Activated CD4-positive, alpha-beta T cell treated with anti-CD3 and anti-CD28 coated beads, Interleukin-2, amount 50 U/mL, for 4 hours (primary cell): ENCODE results near the gene SUMF1.

Source experiments
- DNase-seq, 2 experiments: peaks; one replicate each; pipeline ENCODE4 v3.0.0-alpha.2; 2020

Gene SUMF1

DNA sequence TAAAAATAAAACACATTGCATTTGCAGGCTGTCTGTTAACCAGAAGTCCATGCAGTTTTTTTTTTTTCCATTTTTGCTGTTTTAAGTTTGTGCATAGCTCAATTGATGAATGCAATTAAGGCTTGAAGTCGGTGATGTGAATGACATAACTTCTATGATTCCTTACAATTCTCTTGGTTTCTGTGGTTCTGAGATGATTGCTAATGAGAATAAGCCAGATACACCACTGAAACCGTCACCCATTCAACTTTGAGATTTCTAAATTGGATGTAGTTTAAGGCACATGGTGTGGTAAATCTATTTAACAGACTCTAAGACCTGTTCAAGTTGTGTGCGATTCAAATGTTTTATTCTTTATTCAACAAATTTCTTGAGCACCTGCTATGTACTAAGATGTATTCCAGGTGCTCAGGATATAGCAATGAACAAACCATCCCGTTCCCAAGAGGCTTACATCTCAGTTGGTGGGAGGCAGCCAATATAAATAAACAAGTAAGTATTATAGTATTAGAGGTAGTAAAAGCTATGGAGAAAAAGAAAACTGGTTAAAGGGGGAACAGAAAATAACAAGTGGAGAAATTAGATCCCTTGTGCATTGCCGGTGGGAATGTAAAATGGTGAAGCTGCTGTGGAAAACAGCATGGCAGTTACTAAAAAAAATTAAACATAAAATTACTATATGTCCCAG, 30.1 kb upstream of the SUMF1 start:
- DNase-seq = no peak

DNA sequence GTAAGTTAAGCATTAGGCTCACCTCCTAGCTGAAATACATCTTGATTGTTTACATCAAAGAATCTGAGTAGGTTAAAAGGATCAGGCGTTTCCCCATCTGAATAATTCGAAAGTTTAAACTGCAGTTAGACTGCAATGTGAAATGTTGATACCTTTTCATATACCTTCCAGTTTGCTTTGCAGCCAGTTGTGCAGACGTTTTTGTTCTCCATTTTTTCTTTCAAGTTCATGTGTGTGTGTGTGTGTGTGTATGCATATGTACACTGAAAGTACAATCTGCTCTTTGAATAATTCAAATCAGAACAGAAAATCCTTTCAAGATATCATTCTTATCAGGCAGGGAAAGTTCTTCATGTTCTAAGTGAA, 29.0 kb upstream of the SUMF1 start:
- no peak for DNase-seq

GRCh38 chr3:4495294-4496086, 28.4 kb upstream of the SUMF1 start:
- no peak for DNase-seq

GRCh38 chr3:4494895-4495264, 27.8 kb upstream of the SUMF1 start:
- no peak for DNase-seq

GRCh38 chr3:4493941-4494894, 27.1 kb upstream of the SUMF1 start:
- peak in 1 of 2 experiments; percentile 6 for DNase-seq

DNA sequence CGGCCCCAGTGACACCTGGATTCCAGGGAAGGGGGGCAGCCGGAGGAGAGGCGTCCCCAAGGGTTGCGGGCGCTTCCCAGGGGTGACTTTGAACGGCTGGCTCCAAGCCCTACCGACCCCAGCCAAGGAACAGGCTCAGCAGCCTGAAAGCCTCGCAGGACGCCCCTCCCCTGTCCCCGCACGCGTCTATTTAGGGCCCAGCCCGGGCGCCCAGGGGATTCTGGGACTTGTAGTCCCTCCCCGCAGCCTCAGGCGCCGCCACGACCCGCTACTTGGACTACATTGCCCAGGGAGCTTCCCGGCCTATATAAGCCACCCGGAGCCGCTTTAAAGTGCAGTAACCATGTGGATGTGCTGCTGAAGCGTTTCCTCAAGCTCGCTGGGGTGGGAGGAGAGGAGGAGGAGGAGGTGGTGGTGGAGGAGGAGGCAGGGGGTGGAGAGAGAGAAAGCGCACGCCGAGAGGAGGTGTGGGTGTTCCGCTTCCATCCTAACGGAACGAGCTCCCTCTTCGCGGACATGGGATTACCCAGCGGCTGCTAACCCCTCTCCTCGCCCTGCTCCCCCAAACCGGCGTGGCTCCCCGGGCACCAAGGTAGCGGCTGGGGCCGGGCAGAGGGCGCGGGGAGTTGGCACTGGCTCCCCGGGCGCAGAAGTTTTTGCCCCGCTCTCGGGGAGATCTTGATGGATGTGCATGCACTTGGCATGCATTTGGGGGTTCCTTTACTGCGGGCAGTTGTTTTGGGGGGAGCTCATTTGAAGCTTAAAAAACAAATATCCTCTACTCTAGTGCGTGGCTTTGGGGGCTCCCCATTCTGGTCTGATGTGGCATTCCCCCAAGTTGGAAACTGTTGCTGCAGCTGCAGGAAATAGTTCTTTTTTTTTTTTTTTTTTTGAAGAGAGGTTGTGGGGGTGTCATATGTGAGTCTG, 26.2 kb upstream of the SUMF1 start, which contains the start of gene ITPR1:
TSS of gene ITPR1 (plus strand) at position 335 of the 927 bp plus-strand sequence. CDS start 23,144 bp downstream, outside the sequence.
- peak; percentile 99 for DNase-seq

- peak; percentile 30 to 35 for DNase-seq
These were observed 25.3 kb upstream of the SUMF1 start for GRCh38 chr3:4492208-4493013.

DNA sequence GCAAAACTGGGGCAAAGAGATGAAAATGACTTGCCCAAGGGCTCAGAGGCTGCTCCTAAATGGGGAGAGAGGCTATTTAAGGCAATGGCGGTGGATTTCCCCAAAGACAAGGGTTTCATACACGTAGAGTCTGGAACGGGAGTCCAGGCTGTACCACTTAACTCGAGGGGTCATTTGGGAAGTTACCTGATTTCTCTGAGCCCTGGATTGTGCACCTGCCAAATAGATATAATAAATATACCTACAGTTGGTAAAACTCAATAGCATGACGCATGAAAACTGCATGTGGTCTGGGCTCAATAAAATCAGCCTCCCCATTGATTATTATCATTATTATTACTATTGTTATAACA, 24.8 kb upstream of the SUMF1 start:
- no peak for DNase-seq

GRCh38 chr3:4478261-4478660, 11.2 kb upstream of the SUMF1 start:
- no peak for DNase-seq

DNA sequence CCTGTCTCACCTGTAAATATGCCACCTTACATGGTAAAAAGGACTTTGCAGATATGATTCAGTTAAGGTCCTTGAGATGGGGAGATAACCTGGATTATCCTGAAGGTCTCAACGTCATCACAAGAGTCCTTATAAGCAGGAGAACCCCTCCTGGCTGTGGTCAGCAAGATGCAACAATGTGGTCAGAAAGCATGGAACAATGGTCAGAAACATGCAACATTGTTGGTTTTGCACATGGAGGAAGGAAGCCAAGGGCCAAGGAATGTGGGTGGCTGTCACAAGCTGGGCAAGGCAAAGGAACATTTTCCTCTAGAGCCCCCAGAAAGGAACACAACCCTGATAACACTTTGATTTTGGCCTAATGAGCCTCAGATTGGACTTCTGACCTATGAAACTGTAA, 9.4 kb upstream of the SUMF1 start:
- DNase-seq = no peak

DNA sequence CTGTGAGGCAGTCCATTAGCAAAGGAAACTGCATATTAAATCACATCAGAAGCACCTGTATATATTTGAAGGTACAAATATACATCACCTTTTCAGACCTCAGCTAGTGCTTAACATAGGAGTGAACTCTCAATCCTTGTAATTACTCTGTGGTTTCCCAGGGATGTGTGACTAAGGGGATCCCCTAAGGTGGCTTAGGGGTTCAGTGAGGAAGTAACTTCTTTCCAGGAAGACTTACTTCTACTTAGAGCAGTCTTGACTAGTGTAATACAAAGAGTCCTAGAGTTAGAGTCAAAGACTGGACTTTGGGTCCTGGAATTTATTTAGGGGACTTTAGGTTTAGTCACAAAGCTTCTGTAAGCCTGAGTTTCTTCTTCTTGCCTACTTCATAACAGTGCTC, 8.7 kb upstream of the SUMF1 start:
- DNase-seq = no peak

- DNase-seq = no peak
These were observed 7.8 kb upstream of the SUMF1 start for GRCh38 chr3:4474683-4475490.

DNA sequence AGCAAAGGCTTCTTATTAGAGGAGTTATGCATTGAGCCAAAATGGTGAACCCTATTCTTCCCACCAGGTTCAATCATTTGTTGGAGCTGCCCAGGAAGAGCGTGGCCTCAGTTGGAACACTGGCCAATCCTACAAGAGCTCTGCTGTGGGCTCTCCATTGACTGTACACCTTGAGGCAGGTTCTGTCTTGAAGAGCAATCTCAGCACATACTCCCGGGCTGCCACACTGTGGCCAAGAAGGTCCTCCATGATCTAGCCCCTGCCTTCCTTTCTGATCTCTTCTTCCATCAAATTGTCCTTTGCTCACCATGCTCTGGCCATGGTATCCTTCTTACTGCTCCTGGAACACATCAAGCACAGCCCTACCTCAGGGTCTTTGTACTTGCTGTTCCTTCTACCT, 5.7 kb upstream of the SUMF1 start:
- no peak for DNase-seq

GRCh38 chr3:4472312-4472711, 5.2 kb upstream of the SUMF1 start:
- DNase-seq = no peak

GRCh38 chr3:4471907-4472306, 4.8 kb upstream of the SUMF1 start:
- no peak for DNase-seq

DNA sequence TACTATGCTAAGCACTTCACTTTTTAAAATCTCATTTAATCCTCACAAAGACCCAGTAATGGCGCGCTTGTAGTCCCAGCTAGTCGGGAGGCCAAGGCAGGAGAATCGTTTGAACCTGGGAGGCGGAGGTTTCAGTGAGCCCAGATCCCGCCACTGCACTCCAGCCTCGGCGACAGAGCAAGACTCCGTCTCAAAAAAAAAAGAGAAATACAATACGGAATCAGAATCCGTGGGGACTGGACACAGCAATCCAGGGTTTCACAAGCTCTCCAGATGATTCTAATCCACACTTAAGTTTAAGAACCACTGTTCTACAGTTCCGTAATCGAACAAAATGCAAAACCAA, 426 bp upstream of the SUMF1 start:
- DNase-seq = no peak

GRCh38 chr3:4464576-4464975, 2.5 kb downstream of the SUMF1 start:
- no peak for DNase-seq

DNA sequence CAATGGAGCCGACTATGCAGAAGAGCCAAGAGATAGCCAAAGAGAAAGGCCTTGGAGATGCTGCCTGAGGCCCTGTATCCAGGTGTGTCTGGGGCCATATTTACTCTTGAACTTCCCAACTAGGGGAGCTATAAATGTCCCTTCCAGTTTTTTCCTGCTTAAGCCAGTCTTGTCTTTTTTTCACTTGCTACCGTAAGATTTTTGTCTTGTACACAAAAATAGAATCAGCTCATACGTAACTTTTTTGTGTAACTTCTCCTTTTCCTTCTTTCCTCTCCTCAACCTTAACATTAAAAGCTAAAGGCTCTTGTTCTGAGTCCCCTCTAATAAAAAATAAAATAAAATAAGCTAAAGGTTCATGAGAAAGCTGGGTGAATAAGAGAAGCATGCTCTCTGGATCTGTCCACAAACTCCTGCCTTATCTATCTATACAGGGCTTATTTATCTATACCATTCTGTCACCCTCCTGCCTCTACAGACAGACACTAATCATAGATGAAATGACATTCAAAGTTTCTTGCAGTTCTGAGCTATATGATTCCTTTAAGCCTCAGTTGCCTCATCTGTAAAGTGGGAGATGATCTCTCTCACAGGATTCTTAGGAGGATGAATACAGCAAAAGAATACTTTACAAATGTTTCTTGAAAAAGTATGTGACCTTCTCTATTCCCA, 4.6 kb downstream of the SUMF1 start:
- DNase-seq = no peak

- no peak for DNase-seq
These were observed 5.5 kb downstream of the SUMF1 start for GRCh38 chr3:4461468-4462090.

DNA sequence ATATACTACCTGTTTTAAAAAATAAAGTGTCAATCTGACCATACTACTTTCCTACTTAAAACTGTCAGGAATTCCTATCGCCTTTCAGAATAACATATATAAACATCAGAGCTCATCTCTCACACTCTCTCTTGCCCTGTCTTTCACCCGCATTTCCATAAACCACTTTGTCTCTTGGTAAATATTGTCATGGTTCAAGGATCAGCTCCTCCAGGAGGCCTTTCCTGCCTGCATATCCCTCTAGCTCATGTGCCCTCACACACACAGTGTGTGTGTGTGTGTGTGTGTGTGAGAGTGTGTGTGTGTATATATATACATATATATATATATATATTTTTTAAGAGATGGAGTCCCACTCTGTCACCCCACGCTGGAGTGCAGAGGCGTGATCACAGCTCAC, 6.7 kb downstream of the SUMF1 start:
- DNase-seq = no peak
